ENCODE data around the gene UVRAG. TPM values are rescaled to one million over a fixed set of nuclear protein-coding genes. Genes with fewer than 3 reads are reported as not detected.

UVRAG gene
- total RNA-seq, 1 donor from 2014 or later, result 17.8 TPM

GRCh38 chr11:75809111-75809510, 5.9 kb upstream of the UVRAG start:
- no peak overlapping the region for H3K4me3 Mint-ChIP-seq (ENCODE audit: unreplicated experiment)
- TF ChIP-seq, protein P1, sequence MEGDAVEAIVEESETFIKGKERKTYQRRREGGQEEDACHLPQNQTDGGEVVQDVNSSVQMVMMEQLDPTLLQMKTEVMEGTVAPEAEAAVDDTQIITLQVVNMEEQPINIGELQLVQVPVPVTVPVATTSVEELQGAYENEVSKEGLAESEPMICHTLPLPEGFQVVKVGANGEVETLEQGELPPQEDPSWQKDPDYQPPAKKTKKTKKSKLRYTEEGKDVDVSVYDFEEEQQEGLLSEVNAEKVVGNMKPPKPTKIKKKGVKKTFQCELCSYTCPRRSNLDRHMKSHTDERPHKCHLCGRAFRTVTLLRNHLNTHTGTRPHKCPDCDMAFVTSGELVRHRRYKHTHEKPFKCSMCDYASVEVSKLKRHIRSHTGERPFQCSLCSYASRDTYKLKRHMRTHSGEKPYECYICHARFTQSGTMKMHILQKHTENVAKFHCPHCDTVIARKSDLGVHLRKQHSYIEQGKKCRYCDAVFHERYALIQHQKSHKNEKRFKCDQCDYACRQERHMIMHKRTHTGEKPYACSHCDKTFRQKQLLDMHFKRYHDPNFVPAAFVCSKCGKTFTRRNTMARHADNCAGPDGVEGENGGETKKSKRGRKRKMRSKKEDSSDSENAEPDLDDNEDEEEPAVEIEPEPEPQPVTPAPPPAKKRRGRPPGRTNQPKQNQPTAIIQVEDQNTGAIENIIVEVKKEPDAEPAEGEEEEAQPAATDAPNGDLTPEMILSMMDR (IDR thresholded peaks at IDR 0.05; ENCODE audit: partially characterized antibody, unreplicated experiment), result no peak

DNA sequence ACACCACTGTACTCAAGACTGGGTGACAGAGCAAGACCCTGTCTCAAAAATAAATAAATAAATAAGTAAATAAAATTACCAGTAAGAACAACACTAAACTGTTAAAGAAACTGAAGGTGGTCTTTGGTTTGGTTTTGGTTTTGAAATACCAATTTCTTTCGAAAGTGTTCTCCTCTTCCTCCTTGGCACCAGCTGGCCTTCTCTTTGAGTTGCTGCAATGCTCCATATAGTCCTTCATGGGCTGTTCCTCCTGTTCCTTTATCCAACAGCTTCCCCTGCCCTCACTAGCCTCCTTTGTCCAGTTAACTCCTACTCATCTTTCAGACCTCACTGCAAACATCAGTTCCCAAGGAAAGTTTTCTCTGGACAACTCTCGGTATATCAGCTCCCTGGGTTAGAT, 5.0 kb upstream of the UVRAG start:
- no peak overlapping the region for H3K4me3 Mint-ChIP-seq (ENCODE audit: unreplicated experiment)
- H3K27ac Mint-ChIP-seq (ENCODE audit: unreplicated experiment), result no peak overlapping the region
- DNase-seq, result no peak
- TF ChIP-seq, protein P1 (IDR thresholded peaks at IDR 0.05; ENCODE audit: partially characterized antibody, unreplicated experiment), result no peak
- peaks cover 2% of the 10 kb centered on the region for H3K27me3 Mint-ChIP-seq (ENCODE audit: unreplicated experiment)
- H3K36me3 Mint-ChIP-seq (ENCODE audit: unreplicated experiment), result no peaks in the 10 kb centered on the region
- H3K4me1 Mint-ChIP-seq (ENCODE audit: low read depth, unreplicated experiment), result no peaks in the 10 kb centered on the region
- peaks cover 5% of the 10 kb centered on the region for H3K9me3 Mint-ChIP-seq (ENCODE audit: unreplicated experiment)

More at GRCh38 chr11:75809111-75809510, 5.9 kb upstream of the UVRAG start:
- Mint-ChIP-seq H3K9me3 (ENCODE audit: unreplicated experiment) (peaks cover 2% of the 10 kb centered on the region), H3K27ac (ENCODE audit: unreplicated experiment) (no peak overlapping the region), H3K36me3 (ENCODE audit: unreplicated experiment) (no peaks in the 10 kb centered on the region), H3K4me1 (ENCODE audit: low read depth, unreplicated experiment) (no peaks in the 10 kb centered on the region), H3K27me3 (ENCODE audit: unreplicated experiment) (peaks cover 2% of the 10 kb centered on the region)
- no peak for DNase-seq

DNA sequence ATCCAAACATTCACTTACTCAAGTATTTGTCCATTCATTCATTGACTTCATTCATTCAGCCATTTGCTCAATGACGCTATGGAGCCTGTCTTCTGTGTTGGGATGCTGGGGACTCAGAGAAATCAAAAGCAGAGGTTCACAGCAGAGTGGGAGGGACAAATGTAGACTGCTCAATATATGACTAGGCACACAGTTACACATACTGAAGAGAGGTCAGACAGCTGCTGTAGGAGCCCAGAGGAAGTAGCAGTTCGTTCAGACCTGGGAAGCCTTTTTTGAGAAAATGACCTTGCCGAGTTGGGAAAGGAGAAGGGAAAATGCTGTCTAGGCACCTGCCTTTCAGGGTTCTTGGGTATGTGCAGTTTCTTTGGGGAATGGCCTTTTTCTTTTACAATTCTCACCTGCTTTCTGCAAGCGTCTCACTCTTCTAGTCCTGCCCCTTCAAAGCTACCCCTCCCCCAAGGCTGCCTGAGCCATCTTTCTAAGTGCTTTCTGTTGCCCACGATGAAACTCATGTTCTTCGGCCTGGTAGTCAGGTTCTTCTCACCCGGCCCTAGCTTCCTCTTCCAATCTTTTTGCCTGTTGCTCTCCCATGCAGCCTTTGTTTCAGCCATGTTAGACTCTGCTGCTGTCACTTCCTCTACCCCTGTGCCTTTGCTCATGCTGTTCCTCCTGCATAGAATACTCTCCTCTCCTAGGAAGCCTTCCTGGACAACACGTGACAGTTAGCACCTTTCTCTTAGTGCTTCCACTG, 4.2 kb upstream of the UVRAG start:
- TF ChIP-seq, protein P1 (IDR thresholded peaks at IDR 0.05; ENCODE audit: partially characterized antibody, unreplicated experiment), result no peak

DNA sequence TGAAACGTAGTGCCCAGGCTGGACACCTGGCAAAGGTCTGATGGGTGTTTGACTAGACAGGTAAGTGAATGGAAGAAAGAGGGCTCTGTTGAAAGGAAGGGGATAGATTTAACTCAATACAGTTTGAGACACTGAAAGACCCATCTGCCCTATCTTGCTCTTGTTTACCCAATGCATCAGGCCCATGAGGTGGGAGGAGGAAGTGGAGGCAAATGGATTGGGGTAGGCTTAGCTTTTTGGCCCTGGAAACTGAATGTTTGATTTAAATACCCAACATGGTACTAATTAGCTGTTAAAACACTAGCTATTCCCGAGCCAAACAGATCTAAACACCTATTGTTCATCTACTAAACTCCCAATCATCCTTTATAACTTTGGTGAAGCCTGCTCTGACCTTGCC, 3.5 kb upstream of the UVRAG start:
- peaks cover 2% of the 10 kb centered on the region for H3K27me3 Mint-ChIP-seq (ENCODE audit: unreplicated experiment)
- H3K36me3 Mint-ChIP-seq (ENCODE audit: unreplicated experiment), result no peaks in the 10 kb centered on the region
- H3K9me3 Mint-ChIP-seq (ENCODE audit: unreplicated experiment), result peaks cover 5% of the 10 kb centered on the region
- no peak overlapping the region for H3K27ac Mint-ChIP-seq (ENCODE audit: unreplicated experiment)
- no peaks in the 10 kb centered on the region for H3K4me1 Mint-ChIP-seq (ENCODE audit: low read depth, unreplicated experiment)
- TF ChIP-seq, protein P1 (IDR thresholded peaks at IDR 0.05; ENCODE audit: partially characterized antibody, unreplicated experiment), result no peak
- no peak for DNase-seq
- H3K4me3 Mint-ChIP-seq (ENCODE audit: unreplicated experiment), result no peak overlapping the region

More for the DNA sequence above, 4.2 kb upstream of the UVRAG start:
- DNase-seq, result no peak
- Mint-ChIP-seq H3K9me3 (ENCODE audit: unreplicated experiment) (peaks cover 5% of the 10 kb centered on the region), H3K27me3 (ENCODE audit: unreplicated experiment) (peaks cover 2% of the 10 kb centered on the region), H3K4me1 (ENCODE audit: low read depth, unreplicated experiment) (no peaks in the 10 kb centered on the region), H3K27ac (ENCODE audit: unreplicated experiment) (no peak overlapping the region), H3K36me3 (ENCODE audit: unreplicated experiment) (no peaks in the 10 kb centered on the region), H3K4me3 (ENCODE audit: unreplicated experiment) (no peak overlapping the region)

DNA sequence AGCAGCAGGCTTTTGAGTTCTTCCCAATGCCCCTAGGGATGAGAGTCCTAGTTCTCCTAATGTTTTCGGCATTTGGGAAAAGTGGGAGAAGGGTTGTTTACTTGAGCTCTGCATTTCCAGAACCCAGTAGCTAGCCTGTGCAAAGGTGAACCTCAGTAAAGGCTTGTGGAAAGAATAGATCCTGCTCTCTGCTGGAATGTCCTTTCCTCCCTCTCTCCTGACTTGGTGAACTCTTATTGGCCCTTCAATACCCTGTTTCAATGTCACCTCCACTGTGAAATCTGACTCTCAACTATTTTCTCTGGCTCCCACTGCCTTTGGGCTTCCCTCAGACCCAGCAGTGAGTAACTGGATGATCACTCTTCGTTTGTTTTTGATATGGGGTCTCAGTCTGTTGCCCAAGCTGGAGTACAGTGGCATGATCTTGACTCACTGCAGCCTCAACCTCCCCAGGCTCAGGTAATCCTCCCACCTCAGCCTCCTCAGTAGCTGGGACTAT, 2.4 kb upstream of the UVRAG start:
- Mint-ChIP-seq H3K9me3 (ENCODE audit: unreplicated experiment) (peaks cover 5% of the 10 kb centered on the region), H3K27ac (ENCODE audit: unreplicated experiment) (no peak overlapping the region), H3K4me1 (ENCODE audit: low read depth, unreplicated experiment) (no peaks in the 10 kb centered on the region), H3K27me3 (ENCODE audit: unreplicated experiment) (peaks cover 2% of the 10 kb centered on the region), H3K4me3 (ENCODE audit: unreplicated experiment) (no peak overlapping the region), H3K36me3 (ENCODE audit: unreplicated experiment) (no peaks in the 10 kb centered on the region)
- TF ChIP-seq, protein P1 (IDR thresholded peaks at IDR 0.05; ENCODE audit: partially characterized antibody, unreplicated experiment), result no peak
- no peak for DNase-seq

All from glutamatergic neuron (in vitro differentiated cells).